HepG2 (cell line): ENCODE results near the gene CFAP92. TPM values are rescaled to one million over a fixed set of nuclear protein-coding genes. Genes with fewer than 3 reads are reported as not detected.

Experiments used
- ATAC-seq: fragments of 200-7000 bp; cut with Tn5 transposase; 3 replicates; pipeline ENCODE4 v1.9.1; 2020; ENCODE audit warnings: mild to moderate bottlenecking, moderate library complexity
- BruUV-seq: library from RNA; stranded (reverse); fragments of 400-500 nt; replicated peaks from 2 replicates; lab custom pipeline; 2021; lab: Mats Ljungman, UMichigan
- CTCF ChIA-PET: fragments of 300-600 bp; formaldehyde crosslinking; extraction: SDS; loops from one replicate; lab custom pipeline; 2021; ENCODE audit warnings: low total read pairs, inconsistent platforms, low intra/inter-chr PET ratio; lab: Yijun Ruan, JAX
- POLR2A ChIA-PET: fragments of 350-600 bp; sonication (Branson Sonifier 250); formaldehyde crosslinking; loops from one replicate; lab custom pipeline; 2020; ENCODE audit warnings: antibody characterized with exemption, inconsistent platforms; lab: Yijun Ruan, JAX
- DNase-seq: peaks from one replicate; pipeline ENCODE4 v3.0.0-alpha.2; 2015; ENCODE audit warnings: low spot score
- FAIRE-seq: peaks from 3 replicates; lab custom pipeline; 2011; peaks lifted over from hg19 to GRCh38; lab: Jason Lieb, UNC
- H2AFZ ChIP-seq: one replicate; pipeline ENCODE4 v1.6.1; 2011; ENCODE audit warnings: low read length, inconsistent platforms
- H3K27ac ChIP-seq: fragments of 300-600 bp; 3 replicates; pipeline ENCODE4 v1.8.0; 2011; ENCODE audit warnings: mixed run types, mild to moderate bottlenecking, mixed read lengths, low read length, inconsistent platforms; ENCODE audit not compliant: insufficient read depth; ENCODE audit errors: extremely low read length
- H3K27me3 ChIP-seq, 2 experiments: fragments of 200-600 bp in 1 of 2; 2 replicates in 1 of 2; 3 replicates in 1 of 2; pipeline versions ENCODE4 v1.6.0 to v1.8.0; 2011; ENCODE audit warnings: low read length in 2 of 2, mild to moderate bottlenecking in 2 of 2, moderate library complexity in 2 of 2, inconsistent platforms in 1 of 2; ENCODE audit not compliant: insufficient read depth in 2 of 2, control insufficient read depth in 1 of 2
- H3K36me3 ChIP-seq, 2 experiments: fragments of 200-600 bp in 1 of 2; replicated peaks in 1 of 2; 2 replicates in 1 of 2; 3 replicates in 1 of 2; pipeline versions ENCODE4 v1.5.1 to v1.8.0; 2011; ENCODE audit warnings: low read length in 2 of 2, inconsistent platforms in 1 of 2; ENCODE audit not compliant: insufficient read depth in 2 of 2, control insufficient read depth in 1 of 2
- H3K4me1 ChIP-seq: 2 replicates; pipeline ENCODE4 v1.5.1; 2012; ENCODE audit warnings: low read length, inconsistent platforms; ENCODE audit not compliant: insufficient read depth
- H3K4me2 ChIP-seq: 2 replicates; pipeline ENCODE4 v1.6.0; 2011; ENCODE audit warnings: low read depth, low read length, inconsistent platforms
- H3K4me3 ChIP-seq, 3 experiments: fragments of 200-600 bp in 1 of 3; sonication (generic), shearing (Covaris generic) in 1 of 3; replicated peaks in 1 of 3; 2 replicates each; pipeline ENCODE4 v1.5.1; 2011 to 2016; ENCODE audit warnings: low read length in 3 of 3, inconsistent platforms in 2 of 3, low read depth in 2 of 3, mild to moderate bottlenecking in 2 of 3, control low read depth in 1 of 3, mixed read lengths in 1 of 3; ENCODE audit not compliant: insufficient read depth in 1 of 3
- H3K79me2 ChIP-seq: one replicate; pipeline ENCODE4 v1.6.1; 2011; ENCODE audit warnings: low read length, inconsistent platforms; ENCODE audit not compliant: insufficient read depth
- H3K9ac ChIP-seq: 2 replicates; pipeline ENCODE4 v1.6.0; 2011; ENCODE audit warnings: mild to moderate bottlenecking, low read depth, low read length, inconsistent platforms; ENCODE audit not compliant: insufficient read depth
- H3K9me3 ChIP-seq: 2 replicates; pipeline ENCODE4 v1.5.1; 2012; ENCODE audit warnings: mild to moderate bottlenecking, low read length
- H4K20me1 ChIP-seq: 2 replicates; pipeline ENCODE4 v1.6.0; 2011; ENCODE audit warnings: inconsistent platforms, mild to moderate bottlenecking, low read length, moderate library complexity; ENCODE audit not compliant: insufficient read depth
- HNRNPK ChIP-seq: fragments of 200-400 bp; formaldehyde crosslinking; IDR thresholded peaks from 2 replicates; pipeline ENCODE4 v1.6.1; 2018; ENCODE audit warnings: low read length, low read depth, moderate library complexity, mild to moderate bottlenecking; ENCODE audit not compliant: poor library complexity, severe bottlenecking
- MIER3 ChIP-seq: IDR thresholded peaks from 2 replicates; pipeline ENCODE4 v1.6.1; 2016; ENCODE audit warnings: missing compliant biosample characterization, borderline replicate concordance
- NKX3-1 ChIP-seq: sonication (generic); formaldehyde crosslinking; IDR thresholded peaks from 2 replicates; pipeline ENCODE4 v1.5.0; 2020; ENCODE audit warnings: missing genetic modification reagents
- PAF1 ChIP-seq: IDR thresholded peaks from 2 replicates; pipeline ENCODE4 v1.6.1; 2016; ENCODE audit warnings: missing genetic modification reagents, missing compliant biosample characterization
- RFX5 ChIP-seq: IDR thresholded peaks from 2 replicates; pipeline ENCODE4 v1.6.1; 2011; ENCODE audit warnings: low read depth, low read length, improper control_type of control experiment
- SOX5 ChIP-seq: IDR thresholded peaks from 2 replicates; pipeline ENCODE4 v1.6.1; 2016; ENCODE audit warnings: borderline replicate concordance
- ZNF317 ChIP-seq: sonication (generic); formaldehyde crosslinking; IDR thresholded peaks from 2 replicates; pipeline ENCODE4 v1.5.0; 2020; ENCODE audit warnings: mild to moderate bottlenecking, missing genetic modification reagents
- WGBS: methylation state at CpG from one replicate; pipeline ENCODE4 v1.1.6; 2017; ENCODE audit warnings: low lambda C conversion rate; 5-methylcytosine and 5-hydroxymethylcytosine counted together
- in situ Hi-C: cut with HindIII; loops from 2 replicates; pipeline ENCODE4 v1.10.0; 2017; ENCODE audit warnings: low pct_unique_long_range_greater_than_20kb; ENCODE audit not compliant: extremely low pct_ligation_motif_present
- intact Hi-C: fragments of 100-400 bp; cut with micrococcal nuclease; formaldehyde crosslinking; loops from one replicate; pipeline ENCODE4 v1.10.0; 2022; ENCODE audit not compliant: unreplicated experiment
- polyA plus RNA-seq, 8 experiments: library from polyadenylated mRNA; depleted of rRNA in 3 of 8; stranded (reverse) in 7 of 8; unstranded in 1 of 8; fragments of >200 nt; fragmentation: Illumina TruSeq in 4 of 8; extraction: Trizol in 4 of 8; gene quantifications; 2 replicates each; pipeline versions ENCODE4 v1.2.1 to v1.2.3, GENCODE V29; 2011 to 2016; ENCODE audit warnings: low read depth in 4 of 8, missing spikeins in 1 of 8, mixed read lengths in 1 of 8; ENCODE audit not compliant: insufficient read depth in 1 of 8
- total RNA-seq, 5 experiments: library from RNA; depleted of rRNA; stranded (reverse); fragments of >200 nt; fragmentation: Illumina TruSeq; extraction: Trizol; gene quantifications; 2 replicates each; pipeline ENCODE4 v1.2.3, GENCODE V29; 2016; ENCODE audit warnings: low read depth in 1 of 5
- TF ChIP-seq, protein P1 (sequence below): sonication (generic); formaldehyde crosslinking; IDR thresholded peaks from 2 replicates; pipeline ENCODE4 v1.4.0; 2020; ENCODE audit warnings: missing genetic modification reagents, borderline replicate concordance
- TF ChIP-seq, protein P2 (sequence below): sonication (generic); formaldehyde crosslinking; IDR thresholded peaks from 2 replicates; pipeline ENCODE4 v1.8.0; 2022; ENCODE audit warnings: mild to moderate bottlenecking, missing genetic modification reagents, moderate library complexity

The CFAP92 gene
- total and polyA plus RNA-seq, 2 of the 13 experiments (the other 11 are each of a cell fraction or from before 2014, with no cell fraction given) = 0.18 to 0.46 TPM

DNA sequence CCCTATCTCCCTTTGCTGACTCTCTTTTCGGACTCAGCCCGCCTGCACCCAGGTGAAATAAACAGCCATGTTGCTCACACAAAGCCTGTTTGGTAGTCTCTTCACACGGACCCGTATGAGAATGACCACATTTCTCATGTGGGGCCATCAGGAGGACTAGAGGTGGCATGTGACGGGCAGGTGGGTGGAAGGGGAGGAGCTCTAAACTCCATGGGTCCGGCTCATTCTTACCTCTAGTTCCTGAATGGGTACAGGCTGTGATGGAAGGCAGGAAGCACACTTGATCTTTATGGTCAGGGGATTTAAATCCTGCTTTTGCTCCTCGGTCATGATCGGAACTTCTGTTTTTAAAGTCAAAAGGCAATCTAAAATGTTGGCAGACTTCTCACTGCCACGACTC, 28.6 kb downstream of the CFAP92 start (continued):
- TF ChIP-seq, protein P1, sequence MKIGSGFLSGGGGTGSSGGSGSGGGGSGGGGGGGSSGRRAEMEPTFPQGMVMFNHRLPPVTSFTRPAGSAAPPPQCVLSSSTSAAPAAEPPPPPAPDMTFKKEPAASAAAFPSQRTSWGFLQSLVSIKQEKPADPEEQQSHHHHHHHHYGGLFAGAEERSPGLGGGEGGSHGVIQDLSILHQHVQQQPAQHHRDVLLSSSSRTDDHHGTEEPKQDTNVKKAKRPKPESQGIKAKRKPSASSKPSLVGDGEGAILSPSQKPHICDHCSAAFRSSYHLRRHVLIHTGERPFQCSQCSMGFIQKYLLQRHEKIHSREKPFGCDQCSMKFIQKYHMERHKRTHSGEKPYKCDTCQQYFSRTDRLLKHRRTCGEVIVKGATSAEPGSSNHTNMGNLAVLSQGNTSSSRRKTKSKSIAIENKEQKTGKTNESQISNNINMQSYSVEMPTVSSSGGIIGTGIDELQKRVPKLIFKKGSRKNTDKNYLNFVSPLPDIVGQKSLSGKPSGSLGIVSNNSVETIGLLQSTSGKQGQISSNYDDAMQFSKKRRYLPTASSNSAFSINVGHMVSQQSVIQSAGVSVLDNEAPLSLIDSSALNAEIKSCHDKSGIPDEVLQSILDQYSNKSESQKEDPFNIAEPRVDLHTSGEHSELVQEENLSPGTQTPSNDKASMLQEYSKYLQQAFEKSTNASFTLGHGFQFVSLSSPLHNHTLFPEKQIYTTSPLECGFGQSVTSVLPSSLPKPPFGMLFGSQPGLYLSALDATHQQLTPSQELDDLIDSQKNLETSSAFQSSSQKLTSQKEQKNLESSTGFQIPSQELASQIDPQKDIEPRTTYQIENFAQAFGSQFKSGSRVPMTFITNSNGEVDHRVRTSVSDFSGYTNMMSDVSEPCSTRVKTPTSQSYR (CRISPR knock-in tag) = no peak

DNA sequence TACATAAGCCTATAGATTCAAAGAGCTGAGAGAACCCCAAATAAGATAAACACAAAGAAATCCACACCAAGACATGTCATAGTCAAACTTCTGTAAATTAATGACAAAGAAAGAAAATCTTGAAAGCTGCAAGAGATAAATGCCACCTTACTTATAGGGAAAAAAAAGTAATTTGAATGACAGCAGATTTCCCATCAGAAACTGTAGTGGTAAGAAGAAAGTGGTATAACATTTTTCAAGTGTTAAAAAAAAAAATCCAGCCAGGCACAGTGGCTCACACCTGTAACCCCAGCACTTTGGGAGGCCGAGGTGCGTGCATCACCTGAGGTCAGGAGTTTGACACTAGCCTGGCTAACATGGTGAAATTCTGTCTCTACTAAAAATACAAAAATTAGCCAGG, 37.4 kb downstream of the CFAP92 start:
- TF ChIP-seq, protein P2, sequence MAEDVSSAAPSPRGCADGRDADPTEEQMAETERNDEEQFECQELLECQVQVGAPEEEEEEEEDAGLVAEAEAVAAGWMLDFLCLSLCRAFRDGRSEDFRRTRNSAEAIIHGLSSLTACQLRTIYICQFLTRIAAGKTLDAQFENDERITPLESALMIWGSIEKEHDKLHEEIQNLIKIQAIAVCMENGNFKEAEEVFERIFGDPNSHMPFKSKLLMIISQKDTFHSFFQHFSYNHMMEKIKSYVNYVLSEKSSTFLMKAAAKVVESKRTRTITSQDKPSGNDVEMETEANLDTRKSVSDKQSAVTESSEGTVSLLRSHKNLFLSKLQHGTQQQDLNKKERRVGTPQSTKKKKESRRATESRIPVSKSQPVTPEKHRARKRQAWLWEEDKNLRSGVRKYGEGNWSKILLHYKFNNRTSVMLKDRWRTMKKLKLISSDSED (CRISPR knock-in tag) = no peak
- peak; percentile 97 for TF ChIP-seq ZNF317
- TF ChIP-seq SOX5 (CRISPR knock-in tag) = no peak
- no peak for TF ChIP-seq PAF1
- no peak for TF ChIP-seq NKX3-1 (CRISPR knock-in tag)
- TF ChIP-seq MIER3 (CRISPR knock-in tag) = no peak
- no peak for TF ChIP-seq RFX5
- no peak for TF ChIP-seq HNRNPK
- TF ChIP-seq, all 625 proteins: peak for 1
- FAIRE-seq (no peak), DNase-seq (no peak), ATAC-seq (no peak)
- no peaks in the 10 kb centered on the region for H4K20me1 ChIP-seq
- H3K9ac ChIP-seq = no peak overlapping the region
- 41% methylated on average over 2 of the region's 2 CpGs for WGBS
- no peak overlapping the region for H2AFZ ChIP-seq
- H3K27ac ChIP-seq = no peak overlapping the region
- H3K27me3 ChIP-seq = peaks cover 0 to 5% of the 10 kb centered on the region in 2 experiments; a peak in 2 of 5 replicates
- no peak overlapping the region for H3K4me2 ChIP-seq
- H3K4me3 ChIP-seq = no peak overlapping the region
- in situ Hi-C loops (no loop called here), intact Hi-C loops (loop anchor here (5.0 kb wide), 1 partner anchor 461 kb away; no protein-coding TSS in a partner anchor)
- no TSS peak for BruUV-seq
- ChIA-PET POLR2A (no interaction called here), CTCF (no interaction called here)
- peaks cover 6% of the 10 kb centered on the region; the same call in 1 of the 2 replicates for H3K9me3 ChIP-seq
- H3K4me1 ChIP-seq = no peaks in the 10 kb centered on the region
- H3K79me2 ChIP-seq = no peaks in the 10 kb centered on the region
- no peaks in the 10 kb centered on the region for H3K36me3 ChIP-seq
